SK-N-SH treated with all-trans-retinoic acid at 6 μM for 48 hours (cell line): ENCODE measurements around the gene RAB32.

Experiments
- ARNTL ChIP-seq: fragments of 450-650 bp; formaldehyde crosslinking; IDR thresholded peaks from 2 replicates; pipeline ENCODE4 v1.5.0; 2020; ENCODE audit warnings: low read depth, mild to moderate bottlenecking, moderate library complexity, borderline replicate concordance
- GLIS3 ChIP-seq: fragments of 250-450 bp; sonication (Bioruptor Pico); IDR thresholded peaks from 2 replicates; pipeline ENCODE4 v1.5.0; 2020; ENCODE audit warnings: mild to moderate bottlenecking, moderate library complexity
- ISL1 ChIP-seq: fragments of 250-450 bp; sonication (Bioruptor Pico); IDR thresholded peaks from 2 replicates; pipeline ENCODE4 v2.1.2; 2022; ENCODE audit warnings: mild to moderate bottlenecking, moderate library complexity
- RARB ChIP-seq: fragments of 250-450 bp; sonication (Bioruptor Pico); IDR thresholded peaks from 2 replicates; pipeline ENCODE4 v1.8.0; 2021; ENCODE audit warnings: mild to moderate bottlenecking, moderate library complexity
- ZFP3 ChIP-seq: fragments of 250-450 bp; sonication (Bioruptor Pico); IDR thresholded peaks from 2 replicates; pipeline ENCODE4 v1.5.0; 2020; ENCODE audit warnings: mild to moderate bottlenecking, moderate library complexity
- TF ChIP-seq, protein P1 (sequence below): fragments of 250-450 bp; sonication (Bioruptor Pico); IDR thresholded peaks from 2 replicates; pipeline ENCODE4 v1.5.1; 2020; ENCODE audit warnings: low read depth, mild to moderate bottlenecking, moderate library complexity

DNA sequence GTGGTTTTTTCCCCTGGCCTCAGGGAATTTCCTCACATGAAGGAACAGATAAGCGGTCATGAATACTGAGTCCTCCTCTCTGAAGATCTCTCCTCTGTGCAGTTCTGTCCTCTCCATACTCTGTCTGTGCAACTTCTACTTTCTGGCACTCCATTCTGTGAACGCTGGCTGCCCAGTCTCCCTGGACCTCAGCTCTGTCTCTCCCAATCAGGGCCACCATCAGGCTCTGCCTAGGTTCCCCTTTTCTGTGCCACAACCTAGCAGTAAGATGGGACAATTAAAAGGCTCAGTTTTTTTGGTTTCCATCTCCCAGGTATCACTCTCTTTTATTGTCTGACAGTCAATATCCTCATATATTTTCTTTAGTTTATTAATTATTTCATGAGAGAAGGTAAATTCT lies 50.4 kb downstream of the RAB32 start:
- TF ChIP-seq RARB (CRISPR knock-in tag) (no peak), ARNTL (CRISPR knock-in tag) (no peak), GLIS3 (no peak), ZFP3 (CRISPR knock-in tag) (no peak), ISL1 (CRISPR knock-in tag) (no peak)
- TF ChIP-seq, protein P1, sequence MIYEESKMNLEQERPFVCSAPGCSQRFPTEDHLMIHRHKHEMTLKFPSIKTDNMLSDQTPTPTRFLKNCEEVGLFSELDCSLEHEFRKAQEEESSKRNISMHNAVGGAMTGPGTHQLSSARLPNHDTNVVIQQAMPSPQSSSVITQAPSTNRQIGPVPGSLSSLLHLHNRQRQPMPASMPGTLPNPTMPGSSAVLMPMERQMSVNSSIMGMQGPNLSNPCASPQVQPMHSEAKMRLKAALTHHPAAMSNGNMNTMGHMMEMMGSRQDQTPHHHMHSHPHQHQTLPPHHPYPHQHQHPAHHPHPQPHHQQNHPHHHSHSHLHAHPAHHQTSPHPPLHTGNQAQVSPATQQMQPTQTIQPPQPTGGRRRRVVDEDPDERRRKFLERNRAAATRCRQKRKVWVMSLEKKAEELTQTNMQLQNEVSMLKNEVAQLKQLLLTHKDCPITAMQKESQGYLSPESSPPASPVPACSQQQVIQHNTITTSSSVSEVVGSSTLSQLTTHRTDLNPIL (CRISPR knock-in tag), result no peak
